ENCODE data around the gene RBMS1.

The RBMS1 gene

GRCh38 chr2:160281213-160281612, 212.4 kb downstream of the RBMS1 start:
- no peak for DNase-seq
- Histone ChIP-seq H3K27me3 (replicated peaks; ENCODE audit: insufficient read depth, low read length) (no peaks in the 10 kb centered on the region), H3K4me3 (ENCODE audit: low read length) (no peak overlapping the region), H3K4me2 (ENCODE audit: low read depth, low read length) (no peak overlapping the region), H3K27ac (ENCODE audit: low read length) (no peak overlapping the region), H3F3A (ENCODE audit: insufficient read depth, low read length) (no peaks in the 10 kb centered on the region), H3K9me3 (replicated peaks; ENCODE audit: insufficient read depth, low read length) (no peaks in the 10 kb centered on the region), H2AFZ (ENCODE audit: low read length) (no peak overlapping the region), H3K4me1 (ENCODE audit: low read length) (no peaks in the 10 kb centered on the region), H3K36me3 (replicated peaks; ENCODE audit: insufficient read depth, low read length) (no peaks in the 10 kb centered on the region), H3K9ac (ENCODE audit: low read length) (no peak overlapping the region), H4K20me1 (ENCODE audit: insufficient read depth, low read length) (no peaks in the 10 kb centered on the region), H3K79me2 (ENCODE audit: low read length) (no peaks in the 10 kb centered on the region), H3K9me2 (replicated peaks; ENCODE audit: insufficient read depth, low read length) (no peaks in the 10 kb centered on the region)
- TF ChIP-seq EZH2 (optimal IDR thresholded peaks at IDR 0.05; ENCODE audit: low read depth, low read length) (no peak), EZH2phosphoT487 (IDR thresholded peaks at IDR 0.05; ENCODE audit: low read length) (no peak), CTCF (IDR thresholded peaks at IDR 0.05; ENCODE audit: low read length) (no peak)

- Histone ChIP-seq H3K79me2 (ENCODE audit: low read length) (no peaks in the 10 kb centered on the region), H3K9me3 (replicated peaks; ENCODE audit: insufficient read depth, low read length) (no peaks in the 10 kb centered on the region), H3F3A (ENCODE audit: insufficient read depth, low read length) (no peaks in the 10 kb centered on the region), H3K27me3 (replicated peaks; ENCODE audit: insufficient read depth, low read length) (no peaks in the 10 kb centered on the region), H3K4me1 (ENCODE audit: low read length) (no peaks in the 10 kb centered on the region), H3K36me3 (replicated peaks; ENCODE audit: insufficient read depth, low read length) (no peaks in the 10 kb centered on the region), H2AFZ (ENCODE audit: low read length) (no peak overlapping the region), H3K9me2 (replicated peaks; ENCODE audit: insufficient read depth, low read length) (no peaks in the 10 kb centered on the region), H3K4me2 (ENCODE audit: low read depth, low read length) (no peak overlapping the region), H3K27ac (ENCODE audit: low read length) (no peak overlapping the region), H4K20me1 (ENCODE audit: insufficient read depth, low read length) (no peaks in the 10 kb centered on the region), H3K9ac (ENCODE audit: low read length) (no peak overlapping the region), H3K4me3 (ENCODE audit: low read length) (no peak overlapping the region)
- TF ChIP-seq EZH2 (optimal IDR thresholded peaks at IDR 0.05; ENCODE audit: low read depth, low read length) = no peak
- TF ChIP-seq CTCF (IDR thresholded peaks at IDR 0.05; ENCODE audit: low read length) = no peak
- TF ChIP-seq EZH2phosphoT487 (IDR thresholded peaks at IDR 0.05; ENCODE audit: low read length) = no peak
- no peak for DNase-seq
These were observed 213.7 kb downstream of the RBMS1 start for GRCh38 chr2:160279813-160280465.

DNA sequence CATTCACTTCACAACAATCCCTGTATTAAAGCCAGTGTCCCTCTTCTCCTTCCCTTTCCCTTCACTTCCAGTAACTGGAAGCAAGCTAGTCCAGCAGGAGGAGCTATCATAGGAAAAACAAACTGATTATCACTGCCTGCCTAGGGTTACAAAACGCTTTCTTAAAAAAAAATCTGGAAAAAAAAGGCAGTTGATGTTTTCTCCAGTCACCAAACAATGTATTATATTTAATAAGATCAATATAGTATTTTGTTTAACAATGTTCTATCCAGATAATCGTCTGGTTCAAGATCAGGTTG, 214.8 kb downstream of the RBMS1 start:
- Histone ChIP-seq H3K79me2 (ENCODE audit: low read length) (no peaks in the 10 kb centered on the region), H3K9ac (ENCODE audit: low read length) (no peak overlapping the region), H2AFZ (ENCODE audit: low read length) (no peak overlapping the region), H3K4me1 (ENCODE audit: low read length) (no peaks in the 10 kb centered on the region), H4K20me1 (ENCODE audit: insufficient read depth, low read length) (no peaks in the 10 kb centered on the region), H3K4me2 (ENCODE audit: low read depth, low read length) (no peak overlapping the region), H3K9me2 (replicated peaks; ENCODE audit: insufficient read depth, low read length) (no peaks in the 10 kb centered on the region), H3F3A (ENCODE audit: insufficient read depth, low read length) (no peaks in the 10 kb centered on the region), H3K4me3 (ENCODE audit: low read length) (no peak overlapping the region), H3K27ac (ENCODE audit: low read length) (no peak overlapping the region), H3K9me3 (replicated peaks; ENCODE audit: insufficient read depth, low read length) (no peaks in the 10 kb centered on the region), H3K36me3 (replicated peaks; ENCODE audit: insufficient read depth, low read length) (no peaks in the 10 kb centered on the region), H3K27me3 (replicated peaks; ENCODE audit: insufficient read depth, low read length) (no peaks in the 10 kb centered on the region)
- TF ChIP-seq EZH2phosphoT487 (IDR thresholded peaks at IDR 0.05; ENCODE audit: low read length) (no peak), CTCF (IDR thresholded peaks at IDR 0.05; ENCODE audit: low read length) (no peak), EZH2 (optimal IDR thresholded peaks at IDR 0.05; ENCODE audit: low read depth, low read length) (no peak)
- DNase-seq = no peak

All from MM.1S (cell line).